Activated CD4-positive, CD25-positive, alpha-beta regulatory T cell treated with anti-CD3 and anti-CD28 coated beads, Interleukin-2, amount 50 U/mL, for 16 hours (primary cell): ENCODE results near the gene SPATS2.

ENCODE experiments used
- DNase-seq: peaks from one replicate; pipeline ENCODE4 v3.0.0-alpha.2; 2020; ENCODE audit warnings: low read depth, low spot score

SPATS2 gene

GRCh38 chr12:49555631-49556390, 188.5 kb downstream of the SPATS2 start:
- DNase-seq, result no peak

GRCh38 chr12:49556391-49557186, 189.3 kb downstream of the SPATS2 start:
- DNase-seq, result no peak

- DNase-seq, result no peak
These were observed 190.1 kb downstream of the SPATS2 start for GRCh38 chr12:49557187-49557916.

- DNase-seq, result no peak
These were observed 190.6 kb downstream of the SPATS2 start for GRCh38 chr12:49557917-49558215.

- no peak for DNase-seq
These were observed 191.3 kb downstream of the SPATS2 start for GRCh38 chr12:49558526-49558925.

GRCh38 chr12:49559011-49559675, 191.9 kb downstream of the SPATS2 start:
- no peak for DNase-seq

GRCh38 chr12:49560695-49561094, 193.4 kb downstream of the SPATS2 start:
- no peak for DNase-seq

GRCh38 chr12:49562233-49562632, 195.0 kb downstream of the SPATS2 start:
- DNase-seq, result no peak

- no peak for DNase-seq
These were observed 195.6 kb downstream of the SPATS2 start for GRCh38 chr12:49562831-49563230.

- DNase-seq, result no peak
These were observed 196.9 kb downstream of the SPATS2 start for GRCh38 chr12:49563951-49564685.

- DNase-seq, result no peak
These were observed 197.6 kb downstream of the SPATS2 start for GRCh38 chr12:49564686-49565405.

GRCh38 chr12:49565406-49566265, 198.4 kb downstream of the SPATS2 start:
- DNase-seq, result no peak

GRCh38 chr12:49566361-49566760, 199.1 kb downstream of the SPATS2 start:
- DNase-seq, result no peak

- no peak for DNase-seq
These were observed 200.0 kb downstream of the SPATS2 start for GRCh38 chr12:49567302-49567610.

- peak; percentile 84 for DNase-seq
These were observed 200.6 kb downstream of the SPATS2 start, which contains the start of gene MCRS1 for GRCh38 chr12:49567611-49568441. TSS of gene MCRS1 (minus strand) at chr12:49568142. CDS start at chr12:49566731, 1,411 bp downstream.

GRCh38 chr12:49568442-49569162, 201.3 kb downstream of the SPATS2 start:
- DNase-seq, result no peak
